HG03045 (cell line): ENCODE results near the gene ADARB2.

Source experiments
- ATAC-seq: cut with Tn5 transposase; IDR thresholded peaks from one replicate; pipeline ENCODE4 v1.9.1; 2021; ENCODE audit warnings: mild to moderate bottlenecking, moderate library complexity; ENCODE audit not compliant: unreplicated experiment

ADARB2 gene

DNA sequence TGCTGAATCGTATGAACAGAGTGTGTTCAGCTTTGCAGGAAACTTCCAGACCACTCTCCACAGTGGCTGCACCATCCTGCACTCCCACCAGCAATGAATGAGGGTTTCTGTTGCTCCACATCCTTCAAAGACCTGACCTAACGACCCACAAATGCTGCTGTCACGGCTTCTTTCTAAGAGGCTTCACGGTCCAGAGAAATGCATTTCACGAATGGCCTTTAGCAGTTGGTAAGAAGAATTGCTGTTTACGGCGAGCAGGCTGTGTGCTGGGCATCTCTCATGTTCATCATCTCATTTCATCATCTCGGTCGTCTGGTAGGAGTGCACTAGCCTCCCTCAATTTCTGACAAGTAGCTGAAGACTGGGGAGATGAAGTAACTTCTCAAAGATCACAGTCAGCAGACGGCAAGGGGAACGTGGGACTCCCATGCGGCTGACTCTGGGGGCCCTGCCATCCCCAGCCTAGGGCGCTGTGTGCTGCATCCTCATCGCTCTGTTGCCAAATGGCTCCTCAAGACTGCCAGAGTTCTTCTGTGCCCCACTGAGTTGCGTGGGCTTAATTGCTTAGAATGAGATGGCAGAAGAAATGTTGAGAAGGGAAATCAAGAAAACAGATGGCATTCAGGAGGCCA is 72.9 kb downstream of the ADARB2 start:
- no peak for ATAC-seq

DNA sequence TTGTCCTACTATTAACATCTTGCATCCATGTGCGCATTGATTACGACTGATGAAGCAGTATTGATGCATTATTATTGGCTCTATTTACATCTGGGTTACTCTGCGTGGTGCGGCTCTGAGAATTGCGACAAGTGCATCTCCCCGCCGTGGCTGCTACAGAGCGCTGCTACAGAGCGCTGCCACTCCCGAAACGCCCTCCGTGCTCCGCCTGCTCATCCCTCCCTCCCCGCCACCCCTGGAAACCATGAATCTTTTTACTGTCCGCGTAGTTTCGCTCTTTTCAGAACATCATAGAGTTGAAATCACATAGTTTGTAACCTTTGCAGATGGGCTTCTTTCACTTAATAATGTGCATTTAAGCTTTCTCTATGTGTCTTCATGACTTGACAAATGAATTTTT is 74.1 kb downstream of the ADARB2 start:
- ATAC-seq, result no peak

DNA sequence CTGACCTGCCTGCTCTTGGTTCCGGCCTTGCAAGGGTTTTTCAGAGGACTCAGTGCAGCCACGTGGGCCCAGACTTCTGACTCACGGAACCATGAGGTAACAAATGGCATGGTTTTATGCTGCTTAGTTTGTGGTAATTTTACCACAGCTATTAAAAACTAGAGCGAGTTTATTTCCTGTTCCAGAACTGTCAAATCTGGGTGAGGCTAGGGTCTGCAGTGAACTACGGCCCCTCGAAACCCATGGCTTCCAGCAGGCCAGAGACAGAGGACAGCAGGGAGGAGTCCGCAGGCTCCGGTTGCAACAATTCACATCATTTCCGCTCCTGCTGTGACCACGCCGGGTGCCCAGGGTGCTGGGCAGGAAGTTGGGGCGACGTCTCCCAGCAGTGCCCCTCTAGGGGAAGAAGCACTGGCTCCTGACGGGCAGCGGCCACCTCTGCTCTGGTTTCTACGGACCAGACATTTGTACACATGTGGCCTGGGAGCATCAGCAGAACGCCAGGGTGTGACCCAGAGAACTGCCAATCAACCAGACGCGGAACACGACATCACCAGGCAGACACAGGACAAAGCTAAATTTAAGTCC is 74.8 kb downstream of the ADARB2 start:
- no peak for ATAC-seq

DNA sequence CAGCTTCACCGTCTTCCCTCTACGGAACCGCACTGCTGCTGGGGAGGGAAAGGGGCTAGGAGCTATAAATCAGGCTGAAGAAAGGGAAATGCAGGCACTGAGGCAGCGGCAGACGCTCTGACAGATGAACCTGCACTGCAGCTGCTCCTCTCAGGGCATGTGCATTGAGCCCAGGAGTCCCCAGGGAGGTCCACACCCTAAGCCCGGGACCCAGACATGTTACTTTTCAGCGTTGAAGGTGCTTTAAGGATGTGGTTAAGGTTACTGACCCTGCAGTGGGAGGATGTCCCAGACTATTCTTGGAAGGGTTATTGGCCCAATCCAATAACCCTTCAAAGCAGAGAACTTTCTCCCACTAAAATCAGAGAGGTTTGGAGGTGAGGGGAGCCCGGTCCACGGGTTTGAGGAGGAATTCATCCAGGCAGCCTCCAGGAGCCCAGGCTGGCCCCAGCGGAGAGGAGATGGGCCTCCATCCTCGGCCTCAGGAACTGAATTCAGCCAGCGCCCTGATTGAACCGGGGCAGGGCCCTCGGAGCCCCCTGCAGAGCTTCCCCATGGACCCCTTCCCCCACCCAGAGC is 75.4 kb downstream of the ADARB2 start:
- no peak for ATAC-seq

DNA sequence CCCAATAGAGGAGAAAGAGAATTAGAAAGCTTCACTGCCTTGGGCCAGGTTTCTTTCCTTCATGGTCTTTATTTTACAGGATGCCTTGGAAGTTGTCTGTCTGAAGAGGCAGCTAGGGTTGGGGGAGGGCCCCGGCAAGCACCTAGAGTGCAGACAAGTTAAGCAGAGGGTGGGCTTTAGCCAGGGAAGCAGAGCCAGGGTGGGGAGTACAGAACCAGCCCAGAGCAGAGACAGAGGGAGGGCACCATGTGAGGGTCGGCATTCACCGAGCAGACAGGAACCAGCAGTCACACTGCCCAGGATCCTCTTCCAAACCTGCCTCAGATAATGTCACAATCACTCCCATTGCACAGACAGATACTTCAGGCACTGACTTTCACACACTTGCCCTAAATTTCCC is 75.9 kb downstream of the ADARB2 start:
- ATAC-seq, result no peak

DNA sequence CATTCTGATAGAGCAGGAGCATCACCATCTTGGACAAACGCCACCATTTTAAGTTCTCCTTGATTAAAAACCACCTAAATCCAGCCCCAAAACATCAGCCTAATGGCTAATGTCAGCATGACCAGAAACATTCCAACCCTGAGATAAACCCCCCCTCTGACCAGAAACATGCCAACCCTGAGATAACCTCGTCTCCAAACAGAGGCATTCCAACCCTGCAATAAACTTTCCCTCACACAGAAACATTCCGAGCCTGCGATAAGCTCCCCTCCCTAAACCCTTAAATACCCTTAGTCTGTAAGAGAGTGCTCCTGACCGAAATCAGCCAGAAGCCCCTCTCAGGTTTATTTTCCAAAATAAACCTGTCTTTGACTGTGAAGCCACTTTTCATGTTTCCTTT is 76.5 kb downstream of the ADARB2 start:
- ATAC-seq, result no peak

DNA sequence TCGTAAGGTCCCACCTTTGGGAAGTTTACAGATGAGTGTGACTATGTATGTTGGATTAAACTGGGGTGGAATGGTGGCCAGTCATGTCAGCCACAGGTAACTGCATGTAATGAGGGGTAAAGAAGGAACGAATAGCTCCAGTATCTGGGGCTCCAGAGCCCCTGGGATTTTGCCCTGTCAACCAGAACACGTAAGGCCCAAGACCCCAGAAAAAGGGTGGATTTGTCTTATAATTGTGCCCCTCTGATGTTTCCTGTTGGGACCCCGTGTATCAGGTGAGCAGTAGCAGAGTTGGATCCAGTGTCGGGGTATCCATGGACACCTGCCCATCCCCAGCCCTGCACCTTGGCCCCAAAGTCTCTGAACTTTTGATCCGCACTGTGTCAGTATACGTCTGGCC is 76.9 kb downstream of the ADARB2 start:
- no peak for ATAC-seq

DNA sequence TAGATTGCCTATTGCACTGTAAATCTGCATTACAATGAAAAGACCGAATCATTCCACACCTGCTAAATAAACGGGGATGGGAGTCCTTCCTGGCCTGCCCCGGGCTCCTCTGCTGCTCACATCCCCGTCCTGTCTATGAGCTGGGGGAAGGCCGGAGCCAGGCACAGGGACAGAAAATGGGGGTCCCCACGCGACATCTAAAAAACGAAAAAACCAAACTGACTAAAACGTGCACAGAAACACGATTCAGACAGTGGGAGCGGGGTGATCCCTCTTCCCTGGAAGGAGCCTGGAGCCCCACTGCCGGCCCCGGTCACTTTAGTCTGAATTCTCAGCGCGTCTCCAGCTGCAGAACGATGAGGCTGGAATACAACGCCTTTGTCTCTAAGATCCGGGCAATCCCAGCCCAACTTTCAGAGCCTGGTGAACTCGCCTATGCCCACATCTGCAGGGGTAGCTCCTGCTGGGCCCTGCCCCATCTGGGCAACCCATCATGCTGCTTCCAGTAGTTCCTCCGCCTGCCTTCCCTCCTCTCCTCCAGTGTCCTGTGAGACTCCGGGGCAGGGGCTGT is 78.0 kb downstream of the ADARB2 start:
- ATAC-seq, result no peak

DNA sequence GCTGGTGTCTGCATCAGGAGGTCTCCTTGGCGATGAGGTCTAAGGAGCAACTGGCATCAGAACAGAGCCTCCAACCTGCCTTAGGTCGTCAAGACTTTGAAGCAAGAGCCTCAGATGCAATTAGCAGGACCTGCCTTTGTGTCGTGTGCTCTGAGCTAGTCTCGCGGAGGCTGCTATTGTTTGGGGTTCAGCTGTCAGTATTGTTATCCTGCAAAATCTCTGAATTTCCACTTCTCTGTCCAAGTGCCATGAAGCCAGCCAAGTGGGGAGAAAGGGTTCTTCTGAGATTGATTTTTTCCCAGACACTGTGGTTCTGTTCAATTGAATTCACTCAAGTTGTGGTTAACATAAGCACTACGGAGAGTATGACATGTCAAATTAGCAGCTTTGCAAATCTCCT is 78.7 kb downstream of the ADARB2 start:
- no peak for ATAC-seq

DNA sequence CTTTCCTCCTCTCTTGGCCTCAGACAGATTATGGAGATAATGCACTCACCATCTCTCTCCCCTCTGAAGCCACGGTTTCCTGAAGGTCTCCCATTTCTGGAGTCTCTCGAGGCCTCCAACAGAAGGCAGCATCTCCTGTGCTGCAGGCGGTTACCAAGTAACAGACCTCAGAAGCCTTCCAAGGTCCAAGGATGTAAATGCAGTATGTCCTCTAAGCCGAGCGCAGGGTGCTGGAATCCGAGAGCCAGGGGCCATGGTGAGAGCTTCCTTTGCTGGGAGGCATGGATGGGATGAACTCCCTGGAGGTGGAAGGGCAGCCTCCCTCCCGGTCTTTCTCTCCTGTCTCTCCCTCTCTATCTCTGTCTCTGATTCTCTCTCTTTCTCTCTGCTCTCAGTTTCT is 79.8 kb downstream of the ADARB2 start:
- no peak for ATAC-seq

DNA sequence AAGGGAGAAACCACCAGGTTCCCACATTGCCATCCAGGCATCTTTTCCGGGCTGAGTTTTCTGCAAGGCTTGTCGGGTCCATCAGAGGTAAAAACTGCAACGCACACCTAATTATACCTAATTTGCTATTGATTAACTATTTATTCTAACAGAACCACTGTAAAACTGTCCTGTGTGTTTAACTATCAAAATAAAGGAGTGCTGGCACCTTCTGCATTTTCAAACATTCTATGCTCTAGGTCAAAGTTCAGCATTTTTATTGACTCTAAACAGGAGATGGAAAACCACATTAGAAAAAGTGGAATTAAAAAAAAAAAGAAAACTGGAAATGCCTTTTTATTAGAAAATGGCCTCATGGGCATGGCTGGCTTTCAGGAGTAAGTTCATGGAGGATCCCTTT is 82.0 kb downstream of the ADARB2 start:
- ATAC-seq, result no peak

DNA sequence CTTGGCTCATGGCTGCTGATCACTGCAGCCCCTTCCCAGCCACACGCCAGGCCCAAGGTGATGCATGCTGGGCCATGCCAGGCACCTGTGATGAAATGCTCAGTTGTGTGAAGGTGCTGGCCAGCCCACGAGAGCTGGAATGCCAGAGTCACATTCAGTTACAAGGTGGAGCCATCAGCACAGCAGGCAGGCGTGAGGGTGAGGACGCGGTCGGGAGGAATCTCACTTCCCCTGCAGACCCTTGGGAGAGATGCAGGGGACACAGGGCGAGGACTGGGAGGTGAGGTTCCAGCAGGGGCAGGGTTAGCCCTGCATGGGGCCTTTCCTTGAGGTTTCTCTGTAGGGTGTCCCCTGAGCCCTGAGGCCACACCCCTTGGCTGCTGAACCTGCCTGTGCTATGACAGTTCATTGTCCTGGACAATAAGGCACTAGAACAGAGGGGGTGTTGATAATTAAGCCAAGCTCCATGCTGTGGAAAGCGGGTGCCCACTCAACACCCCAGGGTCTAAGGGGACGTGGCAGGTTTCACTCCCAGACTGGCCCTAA is 82.4 kb downstream of the ADARB2 start:
- no peak for ATAC-seq

DNA sequence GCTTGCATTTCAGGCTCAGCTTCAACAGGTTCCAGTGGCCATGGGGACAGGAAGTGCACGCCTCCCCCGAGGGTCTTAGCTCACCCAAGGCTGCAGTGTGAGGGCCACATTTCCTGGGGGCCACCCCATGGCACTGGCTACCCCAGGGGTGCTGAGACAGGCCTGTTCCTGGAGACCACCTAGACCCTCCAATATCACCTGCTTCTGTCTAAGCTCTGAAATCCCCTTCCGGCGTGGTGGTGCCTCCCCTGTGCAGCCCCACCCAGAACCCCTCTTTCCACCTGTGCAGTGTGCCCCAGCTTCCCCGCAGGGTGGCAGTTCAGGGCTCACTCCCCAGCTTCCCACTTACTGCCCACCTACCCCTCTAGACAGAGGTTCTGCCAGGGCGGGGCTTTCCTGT is 83.1 kb downstream of the ADARB2 start:
- no peak for ATAC-seq

DNA sequence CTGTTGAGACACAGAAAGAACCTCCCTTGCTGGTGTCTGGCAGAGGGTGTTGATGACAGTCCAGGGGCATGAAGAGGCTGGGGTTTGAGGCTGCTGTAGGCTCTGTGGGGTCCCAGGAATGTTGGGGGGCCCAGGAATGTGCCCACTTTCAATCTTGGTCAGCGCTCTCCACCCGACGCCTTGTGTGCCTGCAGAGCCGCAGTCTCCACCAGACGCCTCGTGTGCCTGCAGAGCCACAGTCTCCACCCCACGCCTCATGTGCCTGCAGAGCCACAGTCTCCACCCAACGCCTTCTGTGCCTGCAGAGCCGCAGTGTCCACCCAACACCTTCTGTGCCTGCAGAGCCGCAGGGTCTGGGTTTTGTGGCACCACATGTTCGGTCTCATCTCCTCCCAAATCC is 84.0 kb downstream of the ADARB2 start:
- no peak for ATAC-seq

DNA sequence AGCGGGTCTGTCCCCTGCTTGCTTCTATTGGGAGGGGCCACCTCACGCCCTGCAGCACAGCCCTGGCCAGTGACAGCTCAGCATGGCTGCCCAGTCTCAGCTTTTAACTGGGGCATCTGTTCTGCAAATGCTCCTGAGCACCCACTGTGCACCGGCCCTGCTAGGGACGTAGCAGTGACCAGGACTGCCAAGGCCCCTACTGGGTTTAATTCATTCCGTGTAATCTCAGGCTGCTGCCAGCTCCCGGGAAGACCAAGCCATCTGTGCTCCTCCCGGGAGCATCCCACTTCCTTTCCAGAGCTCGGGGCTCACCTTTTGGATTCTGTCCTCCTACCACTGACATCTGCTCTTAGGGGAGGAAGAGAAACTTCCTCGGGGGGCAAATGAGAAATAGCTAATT is 85.2 kb downstream of the ADARB2 start:
- no peak for ATAC-seq

DNA sequence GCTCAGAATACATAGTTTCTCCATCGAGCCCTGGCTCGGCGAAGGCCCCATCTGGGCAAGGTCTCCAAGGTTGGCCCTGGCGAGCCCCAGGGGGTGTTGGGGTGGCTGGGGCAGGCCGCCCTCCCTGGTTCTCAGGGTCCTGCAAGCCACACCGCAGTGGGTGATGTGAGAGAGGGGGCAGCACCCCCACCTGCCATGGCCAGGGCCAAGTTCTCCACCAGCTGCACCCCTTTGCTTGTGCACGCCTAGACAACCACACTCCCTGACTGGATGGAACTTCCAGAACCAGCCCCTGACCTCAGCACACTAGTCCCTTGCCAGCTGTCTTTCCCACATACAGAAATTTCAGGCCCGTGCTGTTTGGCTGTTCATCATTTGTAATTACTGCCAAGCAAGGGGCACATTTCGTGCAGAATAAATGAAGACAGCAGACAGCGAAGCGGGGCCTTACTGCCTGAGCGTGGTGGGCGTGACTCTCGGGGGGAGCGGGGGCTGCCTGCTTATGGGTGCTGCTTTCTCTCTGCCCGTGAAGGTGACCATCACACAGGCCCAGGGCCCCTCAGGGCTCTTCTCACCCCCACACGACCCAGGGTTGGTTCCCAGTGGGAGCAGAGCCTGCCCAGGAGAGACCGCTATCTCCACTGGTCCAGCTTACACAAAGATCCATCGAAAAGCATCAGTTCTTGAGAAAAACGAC is 85.9 kb downstream of the ADARB2 start:
- no peak for ATAC-seq

DNA sequence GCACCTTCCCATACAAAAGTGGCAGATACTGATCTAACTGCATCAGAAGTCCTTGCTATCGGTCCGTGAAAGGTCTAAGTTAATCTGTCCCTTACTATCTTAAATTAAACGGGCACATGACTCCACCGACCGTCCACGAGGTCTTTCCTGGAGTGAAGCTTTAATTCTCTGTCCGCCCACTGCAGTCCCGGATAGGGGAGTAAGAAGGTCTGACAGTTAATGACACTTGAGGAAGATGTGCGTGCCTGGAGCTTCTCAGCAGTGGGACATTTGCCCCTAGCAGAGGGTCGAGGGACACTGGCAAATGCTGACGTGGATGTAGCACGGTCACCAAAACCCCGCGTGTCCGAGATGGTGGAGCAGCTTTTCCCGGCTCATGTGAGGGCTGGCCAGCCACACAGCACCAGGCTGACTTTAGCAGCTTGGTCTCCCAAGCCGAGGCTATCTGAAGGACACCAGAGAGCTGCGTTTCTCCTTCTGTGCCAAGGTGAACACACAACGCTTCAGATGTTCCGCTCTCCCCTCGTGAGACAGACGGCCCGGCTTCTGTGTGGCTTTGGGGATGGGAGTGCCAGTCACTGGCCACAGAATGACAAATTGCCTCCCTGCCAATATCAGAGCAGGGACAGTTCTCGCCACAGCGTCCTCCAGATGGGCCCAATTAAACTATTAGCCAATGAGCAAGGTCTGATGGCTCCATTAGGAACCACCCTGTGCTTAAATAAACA is 86.6 kb downstream of the ADARB2 start:
- ATAC-seq, result no peak

DNA sequence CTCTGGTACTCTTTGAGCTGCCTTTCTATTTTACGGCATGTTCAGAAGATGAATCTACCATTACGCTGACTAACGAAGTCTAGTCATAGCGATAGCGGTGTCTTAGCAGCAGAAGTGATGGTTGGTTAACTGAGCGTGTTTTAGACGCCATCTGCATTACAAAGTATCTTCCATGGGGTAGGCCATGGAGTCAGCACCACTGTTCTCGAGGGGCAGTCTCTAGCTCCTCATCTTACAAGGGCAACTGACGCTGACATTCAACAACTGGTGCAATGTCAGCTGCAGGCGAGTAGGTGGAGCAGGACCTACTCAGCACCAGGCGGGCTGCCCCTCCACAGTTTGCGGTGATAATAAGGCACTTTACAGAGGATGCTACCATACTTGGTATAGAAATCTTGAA is 88.7 kb downstream of the ADARB2 start:
- ATAC-seq, result no peak

DNA sequence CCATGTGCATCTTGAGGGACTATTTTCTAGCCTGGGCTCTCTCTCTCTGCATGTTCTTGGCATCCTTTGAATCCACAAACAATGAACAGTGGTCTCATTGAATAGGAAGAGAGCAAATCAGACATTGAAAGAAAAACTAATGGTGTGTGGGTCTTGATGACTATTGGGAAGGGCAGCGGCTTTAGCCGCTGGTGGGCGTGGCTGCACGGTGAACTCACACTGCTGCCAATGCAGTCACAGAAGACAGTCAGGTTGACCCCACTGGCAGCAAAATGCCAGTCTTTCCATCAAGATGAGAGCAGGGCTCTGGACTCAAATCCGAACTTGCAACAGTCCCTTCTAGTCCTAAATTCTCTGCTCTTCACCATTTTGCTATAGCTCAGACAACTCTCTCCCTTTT is 91.0 kb downstream of the ADARB2 start:
- no peak for ATAC-seq

DNA sequence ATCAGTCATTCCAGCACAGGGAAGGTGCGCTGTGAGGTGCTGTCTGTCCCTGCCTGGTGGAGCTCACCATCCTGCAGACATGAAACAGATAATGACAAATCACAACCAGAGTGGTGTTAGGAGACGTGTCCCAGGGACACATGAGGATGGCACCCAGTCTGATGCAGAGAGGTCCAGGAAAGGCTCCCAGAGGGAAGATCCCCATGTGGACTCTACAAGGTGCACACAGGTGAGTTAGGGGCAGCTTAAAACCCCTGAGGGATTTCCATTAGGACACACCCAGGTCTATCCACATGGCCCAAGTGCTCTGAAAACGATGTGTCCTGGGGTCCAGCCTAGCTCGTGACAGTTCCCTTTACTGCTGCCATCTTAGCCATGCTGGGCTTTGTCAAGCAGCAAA is 91.4 kb downstream of the ADARB2 start:
- no peak for ATAC-seq

DNA sequence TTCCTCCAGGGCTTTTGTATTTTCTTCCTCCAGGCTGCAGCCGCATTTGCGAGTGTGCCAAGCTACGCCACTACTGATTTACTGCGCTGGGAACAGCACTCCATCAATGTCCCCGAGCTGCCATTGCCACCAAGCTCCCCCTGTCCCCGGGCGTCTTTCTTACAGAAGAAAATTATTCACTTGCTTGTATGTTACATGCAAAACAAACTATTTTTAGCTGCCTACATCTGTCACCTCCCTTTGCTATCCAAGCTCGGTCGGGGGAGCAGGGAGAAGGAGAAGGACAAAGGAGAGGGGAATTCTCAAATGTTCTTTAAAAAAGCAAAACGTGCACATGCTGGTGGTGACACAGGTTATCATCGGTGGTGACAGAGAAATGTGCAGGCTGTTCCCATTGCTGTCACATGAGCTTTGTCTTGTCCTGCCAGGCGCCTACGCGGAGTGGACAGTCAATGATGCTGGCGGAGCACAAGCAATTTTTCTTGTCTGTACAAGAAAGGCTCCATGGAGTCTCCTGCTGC is 93.1 kb downstream of the ADARB2 start:
- ATAC-seq, result no peak
